COR-L47 (cell line): ENCODE data around the gene SEMA4D.
"Not testable (repeated sequence)": the region's sequence is repeated elsewhere in the genome, so short reads cannot be mapped to it uniquely, and the experiment has no call there.

ENCODE experiments used
- DNase-seq: peaks from one replicate; lab custom pipeline; 2025; lab: John Stamatoyannopoulos, UW

SEMA4D gene

DNA sequence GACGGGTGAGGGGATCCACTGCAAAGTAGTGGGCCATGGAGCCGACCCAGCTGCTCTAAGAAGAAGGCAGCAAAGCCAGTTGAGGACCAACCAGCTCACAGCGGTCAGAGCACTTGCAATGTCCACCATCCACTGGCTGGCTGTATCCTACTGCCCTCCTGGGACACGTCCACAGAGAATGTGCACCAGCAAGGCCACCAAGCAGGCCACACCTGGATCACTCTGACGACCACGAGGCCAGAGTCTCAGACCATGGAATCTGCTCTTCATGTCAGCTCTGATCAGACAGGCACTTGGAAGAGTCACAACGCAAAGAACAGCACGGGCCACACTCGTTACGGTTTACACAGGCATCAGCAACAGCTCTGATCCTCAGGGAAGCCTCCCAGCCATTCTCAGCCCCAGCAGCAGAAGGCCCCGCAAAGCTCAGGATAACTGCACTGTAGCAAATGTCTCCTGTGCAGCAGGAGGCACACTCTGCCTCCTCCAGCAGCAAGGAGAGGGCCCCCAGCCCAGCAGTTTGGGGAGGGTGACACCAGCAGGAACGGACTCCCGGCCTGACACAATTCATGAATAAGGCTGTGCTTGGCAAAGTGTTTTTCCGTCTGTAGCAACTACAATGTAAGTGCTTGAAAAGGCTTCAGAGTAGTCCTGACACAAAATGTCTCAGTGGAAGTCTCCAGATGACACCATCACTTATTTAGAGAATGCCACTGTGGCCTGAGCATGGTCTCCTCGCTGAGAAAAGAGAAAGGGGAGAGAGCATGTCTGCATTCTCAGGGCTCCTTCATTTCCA is 15.7 kb downstream of the SEMA4D start:
- DNase-seq, result no peak

DNA sequence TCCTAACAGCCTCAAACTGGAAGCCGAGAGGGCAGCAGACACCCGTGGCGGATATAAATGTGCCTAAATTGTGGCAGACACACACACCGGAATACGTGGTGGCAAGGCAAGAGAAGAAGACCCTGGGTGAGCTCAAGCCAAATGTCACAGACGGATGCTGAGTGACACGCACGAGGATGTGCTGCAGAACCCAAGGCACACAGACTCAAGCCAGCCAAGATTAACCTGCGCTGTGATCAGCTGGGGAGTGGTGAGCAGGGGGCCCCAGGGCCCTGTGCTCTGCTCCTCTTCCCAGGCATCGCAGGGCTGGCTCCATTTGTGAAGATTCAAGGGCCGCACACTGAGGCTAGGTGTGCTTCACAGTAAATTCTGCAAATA is 16.4 kb downstream of the SEMA4D start:
- DNase-seq, result no peak

DNA sequence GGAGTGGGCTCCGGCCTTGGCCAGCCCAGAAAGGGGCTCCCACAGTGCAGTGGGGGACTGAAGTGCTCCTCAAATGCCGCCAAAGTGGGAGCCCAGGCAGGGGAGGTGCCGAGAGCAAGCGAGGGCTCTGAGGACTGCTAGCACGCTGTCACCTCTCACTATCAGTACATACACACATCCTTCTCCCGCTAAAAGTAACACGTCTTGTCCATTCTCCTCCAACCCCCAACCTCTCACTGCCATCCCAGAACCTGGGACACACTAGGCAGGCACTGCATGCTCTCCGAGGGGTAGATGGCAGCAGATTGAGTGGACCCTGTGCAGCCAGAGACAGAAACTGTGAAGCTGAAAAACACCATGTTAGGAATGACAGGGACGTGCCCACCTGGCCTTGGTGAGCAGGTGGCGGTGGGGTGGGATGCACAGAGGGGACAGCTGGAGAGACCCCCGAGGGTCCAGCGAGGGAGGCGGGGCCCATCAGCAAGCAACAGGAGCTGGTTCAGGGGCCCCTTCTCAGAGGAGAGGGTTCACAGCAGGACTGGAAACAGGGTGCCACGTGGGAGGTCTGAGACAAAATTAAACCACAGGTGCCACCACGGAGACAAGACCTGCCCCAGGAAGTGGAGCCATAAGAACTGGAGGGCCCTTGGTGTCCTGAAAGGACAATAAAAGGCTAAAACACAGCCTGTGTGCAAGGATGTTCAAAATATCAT is 16.9 kb downstream of the SEMA4D start:
- DNase-seq, result no peak

DNA sequence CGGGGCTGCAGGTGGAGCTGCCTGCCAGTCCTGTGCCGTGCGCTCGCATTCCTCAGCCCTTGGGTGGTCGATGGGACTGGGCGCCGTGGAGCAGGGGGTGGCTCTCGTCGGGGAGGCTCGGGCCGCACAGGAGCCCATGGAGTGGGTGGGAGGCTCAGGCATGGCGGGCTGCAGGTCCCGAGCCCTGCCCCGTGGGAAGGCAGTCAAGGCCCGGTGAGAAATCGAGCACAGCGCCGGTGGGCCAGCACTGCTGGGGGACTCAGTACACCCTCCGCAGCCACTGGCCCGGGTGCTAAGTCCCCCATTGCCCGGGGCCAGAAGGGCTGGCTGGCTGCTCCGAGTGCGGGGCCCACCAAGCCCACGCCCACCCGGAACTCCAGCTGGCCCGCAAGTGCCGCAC is 17.5 kb downstream of the SEMA4D start:
- DNase-seq, result not testable (repeated sequence)

DNA sequence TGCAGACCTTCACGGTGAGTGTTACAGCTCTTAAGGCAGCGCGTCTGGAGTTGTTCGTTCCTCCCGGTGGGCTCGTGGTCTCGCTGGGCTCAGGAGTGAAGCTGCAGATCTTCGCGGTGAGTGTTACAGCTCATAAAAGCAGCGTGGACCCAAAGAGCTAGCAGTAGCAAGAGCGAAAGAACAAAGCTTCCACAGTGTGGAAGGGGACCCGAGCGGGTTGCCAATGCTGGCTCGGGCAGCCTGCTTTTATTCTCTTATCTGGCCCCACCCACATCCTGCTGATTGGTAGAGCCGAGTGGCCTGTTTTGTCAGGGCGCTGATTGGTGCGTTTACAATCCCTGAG is 18.3 kb downstream of the SEMA4D start:
- not testable (repeated sequence) for DNase-seq

DNA sequence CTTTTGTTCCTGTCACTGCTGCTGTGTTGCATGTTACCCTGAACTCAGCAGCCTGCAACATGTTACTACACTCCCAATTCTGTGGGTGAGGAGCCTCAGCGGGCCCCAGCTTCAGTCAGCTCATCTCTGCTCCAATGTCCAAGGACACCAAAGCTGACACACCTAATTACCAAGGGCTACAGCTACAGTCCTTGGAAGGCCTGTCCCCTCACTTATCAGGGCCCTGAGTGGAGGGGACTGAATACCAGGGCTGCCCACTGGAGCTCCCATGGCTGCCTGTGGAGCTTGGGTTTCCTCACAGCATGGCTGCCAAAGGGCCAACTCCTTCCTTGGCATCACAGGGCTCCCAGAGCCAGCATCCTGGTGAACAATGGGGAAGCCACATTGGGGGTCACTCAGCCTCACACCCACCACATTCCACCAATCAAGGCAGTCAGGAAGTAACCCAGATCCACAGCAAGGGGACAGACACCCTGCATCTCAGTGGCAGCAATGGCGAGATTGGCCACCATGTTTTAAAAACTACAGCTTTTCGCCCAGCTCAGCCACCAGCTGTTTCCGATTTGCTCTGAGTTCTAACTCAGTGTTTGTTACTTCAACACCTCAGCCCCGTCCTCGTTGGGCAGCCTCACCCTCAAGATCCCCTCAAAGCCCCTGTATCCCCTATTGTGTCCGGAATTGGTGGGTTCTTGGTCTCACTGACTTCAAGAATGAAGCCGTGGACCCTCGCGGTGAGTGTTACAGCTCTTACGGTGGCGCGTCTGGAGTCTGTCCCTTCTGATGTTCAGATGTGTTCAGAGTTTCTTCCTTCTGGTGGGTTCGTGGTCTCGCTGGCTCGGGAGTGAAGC is 18.9 kb downstream of the SEMA4D start:
- DNase-seq, result no peak

DNA sequence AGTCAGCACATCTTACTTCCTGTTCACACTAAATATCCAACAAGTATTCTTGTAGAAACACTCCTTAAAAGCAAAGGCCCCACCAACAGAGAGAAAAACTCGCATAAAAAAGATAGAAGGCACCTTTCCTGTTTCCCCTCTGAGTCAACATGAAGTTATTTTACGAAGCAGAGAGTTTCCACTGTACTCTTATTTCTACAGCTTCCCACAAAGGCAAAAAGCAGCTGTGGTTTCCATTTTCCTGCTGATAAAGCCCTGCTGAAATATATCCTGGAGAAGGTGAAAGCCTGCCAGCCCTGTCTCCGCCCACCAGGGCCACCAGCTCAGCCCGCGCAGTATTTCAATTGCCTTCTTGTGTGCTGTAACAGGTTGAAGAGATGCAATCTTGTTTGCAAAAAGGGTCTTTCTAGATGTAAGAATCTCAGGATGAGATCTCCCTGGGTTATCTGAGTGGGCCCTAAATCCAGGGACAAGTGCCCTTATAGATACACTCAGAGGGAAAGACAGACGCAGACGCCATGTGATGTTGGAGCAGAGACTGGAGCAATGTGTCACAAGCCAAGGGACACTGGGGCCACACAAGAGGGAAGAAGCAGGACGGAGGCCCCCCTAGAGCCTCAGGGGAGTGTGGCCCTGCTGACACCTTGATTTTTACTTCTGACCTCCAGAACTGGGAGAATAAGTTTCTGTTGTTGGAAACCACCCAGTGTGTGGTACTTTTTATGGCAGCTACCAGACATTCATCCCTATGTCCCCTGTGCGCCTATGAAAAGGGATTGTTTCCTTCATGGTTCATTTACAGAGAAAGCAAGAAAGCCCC is 19.9 kb downstream of the SEMA4D start:
- DNase-seq, result no peak

DNA sequence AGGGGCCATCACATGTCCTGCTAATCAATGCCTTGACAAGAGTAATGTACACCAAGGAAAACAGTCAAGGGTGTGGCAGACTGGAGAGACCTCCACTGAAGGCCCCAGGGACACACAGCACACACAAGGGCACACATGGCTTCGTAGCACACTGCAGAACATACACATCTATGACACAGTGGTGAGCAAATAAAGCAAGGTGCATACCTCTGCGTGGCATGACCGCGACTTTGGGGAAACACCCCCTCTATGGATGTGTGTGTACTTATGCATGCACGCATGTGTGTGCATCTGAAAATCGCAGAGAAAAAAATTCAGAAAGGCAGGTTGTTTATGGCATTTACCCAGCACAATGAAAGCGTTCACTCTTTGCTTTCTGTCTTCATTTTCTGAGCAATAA is 20.5 kb downstream of the SEMA4D start:
- no peak for DNase-seq

DNA sequence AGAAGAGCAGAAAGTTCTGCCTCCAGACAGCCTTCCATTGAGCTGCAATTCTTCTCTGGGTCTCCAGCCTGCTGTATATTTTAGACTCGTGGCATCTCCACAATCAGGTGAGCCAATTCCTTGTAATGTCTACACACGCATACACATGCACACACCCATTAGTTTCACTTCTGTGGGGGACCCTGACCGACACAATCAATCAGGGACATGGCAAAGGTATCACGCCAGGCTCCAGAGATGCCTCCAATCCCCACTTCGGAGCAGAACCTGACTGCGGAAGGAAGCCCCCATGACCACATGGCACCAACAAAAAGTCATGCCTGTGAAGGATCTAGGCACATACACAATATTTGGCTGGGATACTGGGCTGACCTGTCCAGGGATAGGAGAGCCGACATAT is 21.4 kb downstream of the SEMA4D start:
- no peak for DNase-seq

DNA sequence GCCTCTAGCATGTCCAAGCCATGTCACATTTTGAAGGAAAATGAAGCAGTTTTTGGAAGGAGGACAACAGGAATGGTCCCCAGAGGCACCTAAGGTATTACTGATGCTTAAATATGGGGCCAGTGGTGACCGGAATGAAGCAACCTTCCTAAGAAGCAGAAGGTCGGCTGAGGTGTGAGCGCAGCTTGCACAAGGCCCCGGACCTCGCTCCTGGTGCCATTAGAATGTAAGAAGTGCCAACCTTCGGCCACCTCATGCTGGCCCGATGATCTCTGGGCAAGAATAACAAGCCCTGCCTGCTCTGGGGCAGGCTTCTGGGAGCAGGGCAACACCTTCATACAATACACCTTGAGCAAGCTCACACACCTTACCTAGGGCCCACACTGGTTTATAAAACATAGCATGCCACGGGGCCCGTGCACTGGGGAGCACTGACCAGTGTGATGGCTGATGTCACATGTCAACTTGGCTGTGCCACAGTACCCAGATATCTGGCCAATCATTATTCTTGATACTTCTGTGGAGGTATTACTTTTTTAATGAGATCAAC is 21.9 kb downstream of the SEMA4D start:
- DNase-seq, result no peak

DNA sequence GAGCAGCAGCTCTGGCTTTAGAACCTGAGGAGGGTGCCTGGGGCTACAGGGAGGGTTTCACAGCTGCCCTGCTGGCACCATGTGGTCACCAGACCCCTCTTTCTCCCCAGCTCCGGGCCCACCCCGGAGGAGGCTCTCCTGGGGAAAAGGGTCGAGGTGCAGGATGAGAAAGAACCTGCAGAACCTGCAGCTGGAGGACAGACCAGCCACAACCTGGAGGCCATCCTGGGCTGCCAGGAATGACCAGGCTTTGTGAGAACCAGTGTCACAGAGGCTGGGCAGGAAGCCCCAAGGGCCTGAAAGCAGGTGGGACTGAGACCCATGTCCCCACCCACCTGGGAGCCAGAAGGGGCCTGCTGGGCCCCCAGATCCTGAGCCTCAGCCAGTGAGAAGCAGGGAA is 23.0 kb downstream of the SEMA4D start:
- no peak for DNase-seq

DNA sequence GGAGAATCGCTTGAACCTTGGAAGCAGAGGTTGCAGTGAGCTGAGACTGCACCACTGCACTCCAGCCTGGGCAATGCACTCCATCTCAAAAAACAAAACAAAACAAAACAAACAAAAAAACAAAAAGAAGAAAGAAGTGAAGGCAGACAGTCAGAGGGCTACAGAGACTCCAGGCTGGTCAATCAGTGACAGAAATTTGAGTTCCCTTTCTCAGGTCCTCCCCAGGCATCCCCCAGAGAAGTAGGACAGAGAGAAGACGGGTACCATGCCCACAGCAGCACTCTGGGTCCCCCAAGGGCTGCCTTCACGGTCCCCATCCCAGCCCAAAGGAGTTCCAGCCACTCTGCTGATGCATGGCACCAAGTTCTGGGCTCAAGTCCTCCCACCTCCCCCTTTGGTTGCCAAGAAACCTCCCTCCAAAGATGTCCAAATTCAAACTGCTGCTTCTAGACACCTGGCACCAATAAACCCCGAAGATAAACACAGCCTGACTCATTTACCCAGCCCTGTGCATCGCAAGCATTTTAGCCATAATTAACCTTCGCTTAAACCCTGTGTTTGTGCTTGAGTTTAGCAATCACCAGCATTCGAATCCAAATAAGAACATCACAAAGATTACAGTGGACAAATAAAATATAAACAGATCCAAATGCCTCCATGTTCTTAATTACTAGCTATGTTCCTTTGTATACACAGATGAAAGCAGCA is 24.0 kb downstream of the SEMA4D start:
- peak; percentile 42 for DNase-seq

DNA sequence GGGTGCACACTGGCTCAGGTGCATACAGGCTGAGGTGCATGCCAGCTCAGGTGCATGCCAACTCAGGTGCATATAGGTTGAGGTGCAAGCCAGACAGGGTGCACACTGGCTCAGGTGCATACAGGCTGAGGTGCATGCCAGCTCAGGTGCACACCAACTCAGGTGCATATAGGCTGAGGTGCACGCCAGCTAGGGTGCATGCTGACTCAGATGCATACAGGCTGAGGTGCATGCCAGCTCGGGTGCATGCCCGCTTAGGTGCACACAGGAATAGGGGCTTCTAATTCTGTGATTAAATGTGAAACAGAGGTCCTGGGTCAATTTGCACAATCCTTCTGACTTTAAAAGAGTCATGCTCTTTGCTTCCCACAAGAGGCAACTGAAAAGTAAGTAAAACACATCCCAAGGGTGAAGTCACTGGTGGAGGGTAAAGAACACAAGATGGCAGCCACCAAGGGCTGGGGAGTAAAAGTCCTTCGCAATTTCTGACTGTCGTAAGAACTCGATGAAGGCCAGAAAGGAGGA is 26.1 kb downstream of the SEMA4D start:
- not testable (repeated sequence) for DNase-seq

DNA sequence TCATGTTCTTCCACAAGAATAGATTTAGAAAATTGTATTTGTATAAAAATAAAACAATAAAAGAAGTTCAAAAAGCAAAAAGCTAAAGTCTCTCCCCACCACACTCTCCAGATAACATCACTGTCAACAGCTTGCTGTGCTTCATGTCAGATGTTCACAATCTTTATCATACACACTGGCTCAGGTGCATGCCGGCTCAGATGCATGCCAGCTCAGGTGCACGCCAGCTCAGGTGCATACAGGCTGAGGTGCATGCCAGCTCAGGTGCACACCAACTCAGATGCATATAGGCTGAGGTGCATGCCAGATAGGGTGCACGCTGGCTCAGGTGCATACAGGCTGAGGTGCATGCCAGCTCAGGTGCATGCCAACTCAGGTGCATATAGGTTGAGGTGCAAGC is 26.5 kb downstream of the SEMA4D start:
- no peak for DNase-seq

DNA sequence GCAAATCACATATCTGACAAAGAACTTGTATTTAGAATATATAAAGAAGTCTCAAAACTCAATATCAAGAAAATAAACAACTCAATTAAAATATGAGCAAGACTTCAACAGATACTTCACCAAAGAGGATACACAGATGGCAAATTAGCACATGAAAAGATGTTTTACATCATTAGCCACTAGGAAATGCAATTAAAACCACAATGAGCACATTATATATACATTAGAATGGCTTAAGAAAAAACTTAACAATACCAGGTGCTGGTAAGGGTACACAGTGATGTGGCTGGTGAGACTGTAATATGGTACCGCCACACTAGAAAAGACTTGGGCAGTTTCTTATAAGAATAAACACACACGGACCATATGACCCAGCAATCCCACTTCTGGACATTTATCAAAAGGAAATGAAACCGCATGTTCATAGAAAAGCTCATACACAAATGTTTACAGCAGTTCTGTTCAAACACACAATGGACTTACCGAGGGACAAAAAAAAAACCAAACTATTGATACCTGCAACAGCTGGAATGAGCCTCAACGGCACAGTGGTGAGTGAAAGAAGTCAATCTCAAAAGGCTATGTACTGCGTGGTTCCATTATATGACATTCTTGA is 27.6 kb downstream of the SEMA4D start:
- DNase-seq, result peak; percentile 3

DNA sequence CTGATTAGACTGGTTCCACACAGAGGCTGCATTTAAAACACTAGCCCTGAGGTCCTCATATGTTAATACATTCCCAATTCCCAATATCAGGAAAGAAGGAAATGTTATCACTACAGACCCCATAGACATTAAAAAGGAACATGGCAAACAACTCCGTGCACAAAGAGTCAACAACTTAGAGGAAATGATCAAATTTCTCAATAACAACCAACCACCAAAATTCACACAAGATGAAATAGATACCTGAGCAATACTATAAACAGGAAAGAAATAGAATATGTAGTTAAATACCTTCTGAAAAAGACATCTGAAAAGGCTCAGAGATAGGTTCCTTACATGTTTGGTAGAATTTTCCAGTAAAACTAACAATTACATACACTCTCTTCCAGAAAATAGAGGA is 28.9 kb downstream of the SEMA4D start:
- no peak for DNase-seq

DNA sequence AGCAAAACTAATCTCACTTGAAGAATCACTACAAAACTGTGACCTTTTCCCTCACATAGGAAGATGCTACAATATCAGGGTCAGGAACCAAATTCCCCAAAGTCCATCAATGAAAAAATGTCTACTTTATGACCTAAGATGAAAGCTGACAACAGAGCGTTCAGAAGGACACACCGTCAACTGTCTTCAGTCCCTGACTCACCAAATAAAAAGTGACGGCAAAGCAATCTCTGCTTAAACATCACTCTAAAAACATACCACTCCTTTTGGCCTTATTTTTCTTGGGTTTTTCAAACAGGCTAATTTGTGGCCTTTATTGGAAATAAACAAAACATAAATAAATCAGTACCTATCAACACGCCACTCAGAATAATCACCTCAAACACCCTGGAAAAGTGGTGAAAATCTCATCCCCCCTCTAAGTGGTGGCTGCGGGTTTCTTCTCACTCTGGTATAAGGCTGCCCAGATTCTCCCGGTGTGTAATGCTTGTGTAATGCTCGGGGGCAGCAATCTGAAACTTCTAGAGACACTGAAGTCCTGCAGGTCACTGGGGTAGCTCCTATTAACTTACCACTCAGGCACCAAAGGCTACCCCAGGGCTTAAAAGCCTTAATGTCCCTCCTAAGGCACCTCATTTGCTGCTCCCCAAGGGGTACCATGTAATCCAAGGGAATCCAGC is 29.5 kb downstream of the SEMA4D start:
- DNase-seq, result no peak

DNA sequence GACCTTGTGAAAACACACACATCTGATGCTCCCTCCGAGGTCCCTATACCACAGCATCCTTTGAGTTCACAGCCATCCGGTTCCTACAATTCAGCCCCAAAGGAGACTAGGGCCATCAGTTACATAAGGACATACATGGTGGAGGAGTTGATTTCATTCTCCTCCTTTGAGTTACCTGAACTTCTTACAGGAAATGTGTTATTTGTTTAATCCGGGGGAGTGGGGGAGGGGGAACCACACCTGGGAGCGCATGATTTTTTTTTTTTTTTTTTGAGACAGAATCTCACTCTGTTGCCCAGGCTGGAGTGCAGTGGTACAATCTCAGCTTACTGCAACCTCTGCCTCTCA is 30.7 kb downstream of the SEMA4D start:
- no peak for DNase-seq

DNA sequence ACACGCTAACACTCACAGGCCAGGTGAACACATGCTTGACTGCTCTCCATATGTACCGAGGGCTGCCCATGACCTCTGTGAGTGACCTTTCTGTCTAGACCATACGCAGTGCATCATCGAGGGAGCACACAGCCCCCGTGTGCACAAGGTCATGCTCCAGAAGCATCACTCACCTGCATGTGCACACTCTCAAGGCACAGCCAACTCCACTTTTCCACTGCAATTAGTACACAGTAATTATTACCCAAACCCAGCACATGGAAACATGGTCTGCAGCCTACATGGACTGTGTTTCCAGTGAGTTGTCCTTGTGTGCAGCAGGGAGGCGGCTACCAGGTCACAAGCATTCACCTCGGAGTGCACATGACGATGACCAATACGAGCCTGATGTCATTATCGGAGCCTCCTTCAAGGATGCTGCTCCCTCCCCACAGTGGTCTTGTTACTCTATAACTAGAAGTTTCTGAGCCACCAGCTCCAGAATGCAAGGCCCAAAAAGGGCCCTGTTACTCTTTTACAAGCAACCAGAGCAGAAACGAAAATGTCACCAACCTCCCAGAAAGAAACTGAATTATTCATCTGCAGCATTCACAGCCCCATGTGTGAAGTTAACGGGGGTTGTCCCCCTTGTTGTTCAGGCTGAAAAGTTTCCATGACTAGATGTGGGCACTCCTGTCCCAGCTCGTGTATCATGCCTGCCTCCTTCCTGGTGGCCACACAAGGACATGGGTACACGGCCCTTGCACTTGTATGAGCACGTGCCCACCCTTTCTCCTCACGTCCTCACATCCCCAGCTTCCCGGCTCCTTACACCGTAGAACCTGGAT is 31.2 kb downstream of the SEMA4D start:
- DNase-seq, result no peak
